Muscle of leg (tissue), 11 donors: ENCODE data around the gene SYMPK. TPM values are rescaled to one million over a fixed set of nuclear protein-coding genes. Genes with fewer than 3 reads are reported as not detected.
"Not testable (repeated sequence)": the region's sequence is repeated elsewhere in the genome, so short reads cannot be mapped to it uniquely, and the experiment has no call there.

ENCODE experiments used
- DNase-seq: peaks from one replicate; pipeline ENCODE4 v3.0.0; 2013
- H3K27ac ChIP-seq: one replicate; pipeline ENCODE4 v1.5.1; 2013; ENCODE audit warnings: mild to moderate bottlenecking, low read length, control low read depth
- H3K27me3 ChIP-seq: one replicate; pipeline ENCODE4 v1.6.1; 2013; ENCODE audit warnings: low read length; ENCODE audit not compliant: control insufficient read depth, insufficient read depth
- H3K36me3 ChIP-seq: one replicate; pipeline ENCODE4 v1.6.1; 2013; ENCODE audit warnings: low read length; ENCODE audit not compliant: control insufficient read depth, insufficient read depth
- H3K4me1 ChIP-seq: one replicate; pipeline ENCODE4 v1.6.1; 2013; ENCODE audit warnings: low read length; ENCODE audit not compliant: control insufficient read depth, insufficient read depth
- H3K4me3 ChIP-seq: one replicate; pipeline ENCODE4 v1.5.1; 2013; ENCODE audit warnings: low read length, control low read depth
- H3K9me3 ChIP-seq: replicated peaks from 2 replicates; pipeline ENCODE4 v1.6.1; 2013; ENCODE audit warnings: low read depth, low read length; ENCODE audit not compliant: control insufficient read depth
- WGBS: methylation state at CpG from one replicate; pipeline ENCODE4 v1.1.5; 2013; ENCODE audit warnings: missing lambda C conversion rate; ENCODE audit not compliant: insufficient coverage; 5-methylcytosine and 5-hydroxymethylcytosine counted together
- polyA plus RNA-seq, 8 donors: library from polyadenylated mRNA; unstranded; fragments of 120-200 nt; gene quantifications; one replicate each; pipeline versions ENCODE4 v1.2.1 to v1.2.3, GENCODE V29; 2013; ENCODE audit warnings: inconsistent platforms in 1 of 8, low replicate concordance in 1 of 8; ENCODE audit not compliant: insufficient read length in 8 of 8, insufficient read depth in 1 of 8
- total RNA-seq: library from RNA; stranded (reverse); fragments of 120-200 nt; gene quantifications from one replicate; pipeline ENCODE4 v1.2.4, GENCODE V29; 2013

Gene SYMPK
- total and polyA plus RNA-seq, 9 donors, result 25.8 to 44.0 (median 38.7) TPM

GRCh38 chr19:45804140-45804958 lies 58.6 kb downstream of the SYMPK start:
- WGBS, result 87% methylated on average over 55 of the region's 57 CpGs
- Histone ChIP-seq H3K4me3 (no peak overlapping the region), H3K9me3 (no peaks in the 10 kb centered on the region)

GRCh38 chr19:45801603-45802175 lies 61.3 kb downstream of the SYMPK start:
- Histone ChIP-seq H3K27me3 (peaks cover 2% of the 10 kb centered on the region), H3K36me3 (no peaks in the 10 kb centered on the region), H3K9me3 (no peaks in the 10 kb centered on the region), H3K4me1 (peaks cover 16% of the 10 kb centered on the region), H3K4me3 (no peak overlapping the region), H3K27ac (no peak overlapping the region)
- 82% methylated on average over 2 of the region's 7 CpGs for WGBS
- no peak for DNase-seq

More at GRCh38 chr19:45804140-45804958, 58.6 kb downstream of the SYMPK start:
- Histone ChIP-seq H3K36me3 (no peaks in the 10 kb centered on the region), H3K27ac (no peak overlapping the region), H3K27me3 (peaks cover 2% of the 10 kb centered on the region), H3K4me1 (peaks cover 10% of the 10 kb centered on the region)
- DNase-seq, result no peak

GRCh38 chr19:45800070-45800553 lies 62.8 kb downstream of the SYMPK start:
- Histone ChIP-seq H3K4me3 (no peak overlapping the region), H3K27ac (no peak overlapping the region), H3K9me3 (no peaks in the 10 kb centered on the region), H3K36me3 (no peaks in the 10 kb centered on the region), H3K4me1 (peaks cover 16% of the 10 kb centered on the region), H3K27me3 (peaks cover 2% of the 10 kb centered on the region)
- 79% methylated on average over 8 of the region's 8 CpGs for WGBS
- DNase-seq, result no peak

GRCh38 chr19:45799541-45799940 lies 63.4 kb downstream of the SYMPK start:
- not testable (repeated sequence) for H3K36me3 ChIP-seq, H3K9me3 ChIP-seq, H3K4me3 ChIP-seq, H3K27me3 ChIP-seq
- H3K4me1 ChIP-seq, result peaks cover 16% of the 10 kb centered on the region
- no CpG with 5 or more reads among the region's 5 CpGs for WGBS
- H3K27ac ChIP-seq, result peak overlapping the region; percentile 20
- DNase-seq, result peak; percentile 43

- Histone ChIP-seq H3K36me3 (no peaks in the 10 kb centered on the region), H3K27me3 (peaks cover 2% of the 10 kb centered on the region), H3K4me3 (no peak overlapping the region), H3K4me1 (peaks cover 16% of the 10 kb centered on the region), H3K9me3 (no peaks in the 10 kb centered on the region), H3K27ac (peak overlapping the region; percentile 37)
- WGBS, result 7% methylated on average over 6 of the region's 10 CpGs
- peak; percentile 80 for DNase-seq
These were observed 63.9 kb downstream of the SYMPK start for GRCh38 chr19:45798995-45799517.

GRCh38 chr19:45794627-45795026 lies 68.3 kb downstream of the SYMPK start:
- 100% methylated on average over 1 of the region's 2 CpGs for WGBS
- H3K36me3 ChIP-seq, result peaks cover 7% of the 10 kb centered on the region
- DNase-seq, result no peak
- H3K4me3 ChIP-seq, result no peak overlapping the region
- H3K9me3 ChIP-seq, result no peaks in the 10 kb centered on the region
- no peak overlapping the region for H3K27ac ChIP-seq
- H3K4me1 ChIP-seq, result peaks cover 31% of the 10 kb centered on the region
- peaks cover 2% of the 10 kb centered on the region for H3K27me3 ChIP-seq

- H3K27me3 ChIP-seq, result peaks cover 2% of the 10 kb centered on the region
- 58% methylated on average over 5 of the region's 6 CpGs for WGBS
- H3K4me1 ChIP-seq, result peaks cover 24% of the 10 kb centered on the region
- H3K36me3 ChIP-seq, result peaks cover 14% of the 10 kb centered on the region
- H3K9me3 ChIP-seq, result no peaks in the 10 kb centered on the region
- DNase-seq, result no peak
- H3K27ac ChIP-seq, result no peak overlapping the region
- H3K4me3 ChIP-seq, result no peak overlapping the region
These were observed 69.1 kb downstream of the SYMPK start for GRCh38 chr19:45793876-45794275.

- H3K4me1 ChIP-seq, result peaks cover 23% of the 10 kb centered on the region
- no peak for DNase-seq
- no peaks in the 10 kb centered on the region for H3K9me3 ChIP-seq
- peaks cover 2% of the 10 kb centered on the region for H3K27me3 ChIP-seq
- H3K4me3 ChIP-seq, result peak overlapping the region; percentile 23
- H3K27ac ChIP-seq, result peak overlapping the region; percentile 81
- WGBS, result 38% methylated on average over 3 of the region's 3 CpGs
- H3K36me3 ChIP-seq, result peaks cover 21% of the 10 kb centered on the region
These were observed 69.8 kb downstream of the SYMPK start for GRCh38 chr19:45793178-45793564.

GRCh38 chr19:45792470-45793177 lies 70.3 kb downstream of the SYMPK start, which contains the start of gene DMWD:
Gene DMWD (minus strand): TSS chr19:45792845. CDS start chr19:45792756, 89 bp downstream.
- peaks cover 4% of the 10 kb centered on the region for H3K27me3 ChIP-seq
- H3K9me3 ChIP-seq, result no peaks in the 10 kb centered on the region
- H3K4me3 ChIP-seq, result peak within 1 kb of the TSS; percentile 85
- DNase-seq, result peak; percentile 99
- H3K27ac ChIP-seq, result peak within 1 kb of the TSS; percentile 81
- H3K4me1 ChIP-seq, result peaks cover 23% of the 10 kb centered on the region
- peaks cover 25% of the 10 kb centered on the region for H3K36me3 ChIP-seq
- WGBS, result under 1% methylated on average over 86 of the region's 86 CpGs
